Bronchial epithelial cell (primary cell): ENCODE data around the gene QRFPR. TPM values are rescaled to one million over a fixed set of nuclear protein-coding genes. Genes with fewer than 3 reads are reported as not detected.

Source experiments
- DNase-seq: peaks from one replicate; pipeline ENCODE4 v3.0.0-alpha.2; 2010; ENCODE audit warnings: low read depth
- FAIRE-seq: peaks from 2 replicates; lab custom pipeline; 2011; peaks lifted over from hg19 to GRCh38; lab: Jason Lieb, UNC
- H3K27me3 ChIP-seq: 2 replicates; pipeline ENCODE4 v1.5.1; 2011; ENCODE audit warnings: low read length; ENCODE audit not compliant: control insufficient read depth, insufficient read depth
- H3K36me3 ChIP-seq: 2 replicates; pipeline ENCODE4 v1.5.1; 2011; ENCODE audit warnings: low read length; ENCODE audit not compliant: control insufficient read depth, insufficient read depth
- H3K4me3 ChIP-seq: 2 replicates; pipeline ENCODE4 v1.5.1; 2011; ENCODE audit warnings: mild to moderate bottlenecking, low read depth, low read length, control low read depth
- CTCF ChIP-seq: IDR thresholded peaks from 2 replicates; pipeline ENCODE4 v1.5.1; 2011; ENCODE audit warnings: mild to moderate bottlenecking, moderate library complexity, low read length, control low read depth, inconsistent platforms; ENCODE audit not compliant: insufficient read depth, severe bottlenecking
- total RNA-seq: library from RNA; depleted of rRNA; stranded (reverse); fragments of >200 nt; gene quantifications from 2 replicates; pipeline ENCODE4 v1.2.1, GENCODE V29; 2014

Gene QRFPR
- total RNA-seq, 1 donor from 2014 or later, result not detected

GRCh38 chr4:121397941-121398601 lies 17.3 kb upstream of the QRFPR start:
- no peaks in the 10 kb centered on the region for H3K36me3 ChIP-seq
- no peaks in the 10 kb centered on the region for H3K27me3 ChIP-seq
- peak; percentile 18 for FAIRE-seq
- DNase-seq, result peak; percentile 43
- no peak overlapping the region for H3K4me3 ChIP-seq
- no peak for TF ChIP-seq CTCF

- no peak for TF ChIP-seq CTCF
- DNase-seq (no peak), FAIRE-seq (no peak)
- no peaks in the 10 kb centered on the region for H3K27me3 ChIP-seq
- no peak overlapping the region for H3K4me3 ChIP-seq
- no peaks in the 10 kb centered on the region for H3K36me3 ChIP-seq
These were observed 16.6 kb upstream of the QRFPR start for GRCh38 chr4:121397434-121397833.

- TF ChIP-seq CTCF, result no peak
- no peak for FAIRE-seq
- Histone ChIP-seq H3K36me3 (no peaks in the 10 kb centered on the region), H3K27me3 (no peaks in the 10 kb centered on the region), H3K4me3 (no peak overlapping the region)
- DNase-seq, result no peak
These were observed 11.7 kb upstream of the QRFPR start for GRCh38 chr4:121392426-121393086.

- Histone ChIP-seq H3K27me3 (no peaks in the 10 kb centered on the region), H3K36me3 (no peaks in the 10 kb centered on the region), H3K4me3 (no peak overlapping the region)
- FAIRE-seq (no peak), DNase-seq (no peak)
- TF ChIP-seq CTCF, result no peak
These were observed 9.5 kb upstream of the QRFPR start for GRCh38 chr4:121390335-121390734.

GRCh38 chr4:121379276-121379675 lies 1.5 kb downstream of the QRFPR start:
- no peak for DNase-seq
- Histone ChIP-seq H3K4me3 (no peak overlapping the region), H3K36me3 (no peaks in the 10 kb centered on the region), H3K27me3 (peaks cover 10% of the 10 kb centered on the region)
- no peak for FAIRE-seq
- no peak for TF ChIP-seq CTCF
